ENCODE results near the gene GPC3. TPM values are rescaled to one million over a fixed set of nuclear protein-coding genes. Genes with fewer than 3 reads are reported as not detected.

Gene GPC3
- total RNA-seq, 1 experiment from 2014 or later = 32.4 TPM

GRCh38 chrX:133579631-133580030 lies 405.8 kb downstream of the GPC3 start:
- ChIA-PET POLR2A (no interaction called here), CTCF (interaction anchor here (0.9 kb wide), 1 partner anchor 70 kb away, joined by 3 read pairs; no protein-coding TSS in a partner anchor)
- ATAC-seq (no peak), DNase-seq (ENCODE audit: low spot score) (no peak)
- H3K27ac Mint-ChIP-seq = no peak overlapping the region
- peaks cover 6% of the 10 kb centered on the region; the same call in 1 of the 2 replicates for H3K27me3 Mint-ChIP-seq (ENCODE audit: low read depth)
- peaks cover 3% of the 10 kb centered on the region; the same call in 1 of the 2 replicates for H3K9me3 Mint-ChIP-seq
- no peaks in the 10 kb centered on the region for H3K36me3 Mint-ChIP-seq
- TF ChIP-seq JUN (CRISPR knock-in tag; IDR thresholded peaks at IDR 0.05) (no peak), PREB (CRISPR knock-in tag; IDR thresholded peaks at IDR 0.05; ENCODE audit: borderline replicate concordance) (no peak), ZNF121 (CRISPR knock-in tag; IDR thresholded peaks at IDR 0.05) (no peak), CDX4 (CRISPR knock-in tag; IDR thresholded peaks at IDR 0.05; ENCODE audit: borderline replicate concordance) (no peak), ZSCAN18 (CRISPR knock-in tag; IDR thresholded peaks at IDR 0.05) (no peak), ATF6 (CRISPR knock-in tag; IDR thresholded peaks at IDR 0.05) (no peak), GTF2I (CRISPR knock-in tag; conservative IDR thresholded peaks at IDR 0.05) (no peak), ATF1 (CRISPR knock-in tag; IDR thresholded peaks at IDR 0.05) (no peak), NFE2L1 (CRISPR knock-in tag; IDR thresholded peaks at IDR 0.05) (no peak), ZNF232 (CRISPR knock-in tag; IDR thresholded peaks at IDR 0.05) (no peak)
- no peak overlapping the region for H3K4me3 Mint-ChIP-seq
- H3K4me1 Mint-ChIP-seq = peaks cover 21% of the 10 kb centered on the region

- ATAC-seq = no peak
- CTCF ChIA-PET = no interaction called here
- H3K27me3 Mint-ChIP-seq (ENCODE audit: low read depth) = peaks cover 6% of the 10 kb centered on the region; the same call in 1 of the 2 replicates
- H3K27ac Mint-ChIP-seq = no peak overlapping the region
- H3K4me3 Mint-ChIP-seq = no peak overlapping the region
- peaks cover 9% of the 10 kb centered on the region for H3K36me3 Mint-ChIP-seq
- POLR2A ChIA-PET = no interaction called here
- DNase-seq (ENCODE audit: low spot score) = no peak
- H3K4me1 Mint-ChIP-seq = peaks cover 18% of the 10 kb centered on the region
- no peak for TF ChIP-seq ZNF416 (CRISPR knock-in tag; IDR thresholded peaks at IDR 0.05)
- TF ChIP-seq KAT7 (CRISPR knock-in tag; IDR thresholded peaks at IDR 0.05; ENCODE audit: borderline replicate concordance) = no peak
- H3K9me3 Mint-ChIP-seq = peaks cover 14% of the 10 kb centered on the region
Observed at GRCh38 chrX:133576876-133577275, 408.5 kb downstream of the GPC3 start.

- Mint-ChIP-seq H3K27me3 (ENCODE audit: low read depth) (peaks cover 4% of the 10 kb centered on the region; the same call in 1 of the 2 replicates), H3K9me3 (peaks cover 14% of the 10 kb centered on the region), H3K4me1 (peaks cover 18% of the 10 kb centered on the region), H3K27ac (no peak overlapping the region), H3K36me3 (peaks cover 9% of the 10 kb centered on the region), H3K4me3 (no peak overlapping the region)
- ChIA-PET CTCF (no interaction called here), POLR2A (no interaction called here)
- ATAC-seq = no peak
- DNase-seq (ENCODE audit: low spot score) = no peak
- no peak for TF ChIP-seq FOXK1 (CRISPR knock-in tag; IDR thresholded peaks at IDR 0.05)
- no peak for TF ChIP-seq ATF3 (CRISPR knock-in tag; conservative IDR thresholded peaks at IDR 0.05)
- no peak for TF ChIP-seq NR3C1 (CRISPR knock-in tag; conservative IDR thresholded peaks at IDR 0.05; ENCODE audit: low read depth)
- TF ChIP-seq MYBL2 (CRISPR knock-in tag; IDR thresholded peaks at IDR 0.05) = no peak
- no peak for TF ChIP-seq USF1 (CRISPR knock-in tag; IDR thresholded peaks at IDR 0.05)
- TF ChIP-seq MLX (CRISPR knock-in tag; IDR thresholded peaks at IDR 0.05) = no peak
- no peak for TF ChIP-seq ZNF121 (CRISPR knock-in tag; IDR thresholded peaks at IDR 0.05)
- TF ChIP-seq ATF6 (CRISPR knock-in tag; IDR thresholded peaks at IDR 0.05) = no peak
- TF ChIP-seq ZNF396 (CRISPR knock-in tag; IDR thresholded peaks at IDR 0.05; ENCODE audit: borderline replicate concordance) = no peak
- TF ChIP-seq ZSCAN18 (CRISPR knock-in tag; IDR thresholded peaks at IDR 0.05) = no peak
- no peak for TF ChIP-seq ESRRA (CRISPR knock-in tag; IDR thresholded peaks at IDR 0.05; ENCODE audit: borderline replicate concordance)
Observed at GRCh38 chrX:133575501-133576136, 409.8 kb downstream of the GPC3 start.
